Globus pallidus (tissue), 1 donor: ENCODE results near the gene TAF1D.

Source experiments
- DNase-seq: peaks from one replicate; pipeline ENCODE4 v3.0.0-alpha.2; 2015; ENCODE audit warnings: low spot score

Gene TAF1D

DNA sequence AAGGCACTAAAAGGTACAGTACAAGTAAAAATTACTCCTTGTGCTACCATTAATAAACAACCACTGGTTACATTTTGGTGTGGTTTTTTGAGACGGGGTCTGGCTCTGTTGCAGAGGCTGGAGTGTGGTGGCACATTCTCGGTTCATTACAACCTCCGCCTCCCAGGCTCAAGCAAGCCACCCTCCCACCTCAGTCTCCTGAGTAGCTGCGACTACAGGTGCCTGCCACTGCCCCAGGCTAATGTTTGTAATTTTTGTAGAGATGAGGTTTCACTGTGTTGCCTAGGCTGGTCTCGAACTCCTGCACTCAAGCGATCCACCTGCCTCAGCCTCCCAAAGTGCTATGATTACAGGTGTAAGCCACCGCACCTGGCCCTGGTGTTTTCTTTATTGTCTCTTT lies 20.8 kb downstream of the TAF1D start:
- DNase-seq = no peak

DNA sequence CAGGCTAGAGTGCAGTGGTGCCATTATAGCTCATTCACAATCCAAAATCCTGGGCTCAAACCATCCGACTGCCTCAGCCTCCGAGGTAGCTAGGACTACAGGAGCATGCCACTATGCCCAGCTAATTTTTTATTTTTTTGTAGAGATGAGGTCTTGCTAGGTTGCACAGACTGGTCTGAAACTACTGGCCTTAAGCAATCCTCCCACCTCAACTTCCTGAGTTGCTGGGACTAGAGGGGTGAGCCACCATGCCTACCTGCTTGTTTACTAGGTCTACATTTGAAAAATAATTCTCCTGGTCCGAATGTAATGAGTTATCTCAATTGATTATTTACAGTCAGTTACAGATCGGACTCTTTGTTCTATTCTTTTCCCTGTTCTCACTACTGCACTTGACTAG lies 22.0 kb downstream of the TAF1D start:
- DNase-seq = no peak

DNA sequence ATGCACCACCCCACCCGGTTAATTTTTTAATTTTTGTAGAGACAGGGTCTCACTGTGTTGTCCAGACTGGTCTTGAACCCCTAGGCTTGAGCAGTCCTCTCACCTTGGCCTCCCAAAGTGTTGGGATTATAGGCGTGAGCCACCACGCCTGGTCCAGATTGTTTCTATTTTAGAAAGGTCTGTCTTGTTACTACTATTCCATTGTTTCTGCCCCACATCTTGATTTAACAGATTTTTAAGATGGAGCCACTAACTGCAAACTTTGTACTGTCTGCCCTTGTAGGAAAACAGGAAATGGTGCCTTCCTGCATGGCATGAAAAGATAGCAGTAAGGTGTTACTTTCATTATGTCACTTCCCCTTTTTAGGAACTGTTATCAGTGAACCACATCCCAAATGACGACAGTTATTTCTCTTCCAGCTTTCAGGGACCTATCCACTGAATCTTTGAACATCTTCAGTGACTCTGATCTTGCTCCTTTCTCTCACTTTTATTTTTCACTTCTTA lies 23.2 kb downstream of the TAF1D start:
- no peak for DNase-seq

DNA sequence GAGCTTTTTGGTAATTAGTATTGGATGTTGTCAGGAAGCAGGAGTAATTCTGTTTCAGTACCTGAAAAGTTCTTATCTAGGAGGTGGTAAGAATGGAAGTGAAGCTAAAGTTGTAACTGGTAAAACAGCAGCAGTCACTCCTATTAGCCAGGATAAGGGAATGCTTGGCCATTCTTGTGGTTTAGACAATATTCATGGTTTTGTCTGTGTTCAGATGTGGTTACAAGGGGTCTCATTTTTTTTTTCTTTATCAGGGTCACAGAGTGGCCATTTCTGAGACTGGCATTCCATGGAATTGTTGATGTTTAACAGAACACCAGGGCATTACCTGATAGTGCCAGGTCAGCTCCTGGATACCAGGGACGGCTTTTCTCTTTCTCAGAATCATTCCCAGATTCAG lies 23.8 kb downstream of the TAF1D start:
- DNase-seq = no peak

DNA sequence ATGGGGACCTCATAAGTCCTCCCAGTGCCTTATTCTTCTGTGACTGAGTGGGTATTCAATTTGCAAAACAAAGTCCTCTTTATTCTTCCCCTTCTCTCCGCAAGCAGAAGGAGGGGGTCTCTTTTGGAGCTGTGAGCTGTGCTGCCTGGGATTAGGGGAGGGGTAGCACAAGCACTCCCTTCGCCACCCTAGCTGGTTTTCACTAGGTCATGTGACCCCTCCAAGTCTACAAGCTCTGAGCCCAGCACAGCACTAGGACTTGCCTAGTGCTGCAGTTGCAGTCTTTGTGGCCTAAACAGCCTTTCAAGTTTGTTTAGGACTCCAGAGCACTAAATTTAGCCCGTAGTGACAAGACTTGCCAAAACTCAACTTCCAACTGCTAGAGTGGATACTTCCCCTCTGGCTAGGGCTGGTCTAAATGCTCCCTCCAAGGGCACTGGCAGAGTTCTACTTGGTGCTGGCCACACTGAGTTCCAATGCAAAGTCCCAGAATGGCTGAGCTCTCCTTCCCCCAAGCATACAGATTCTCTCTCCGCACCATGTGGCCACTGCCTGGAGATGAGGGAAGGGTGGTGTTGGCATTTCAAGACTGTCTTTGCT lies 25.4 kb downstream of the TAF1D start:
- no peak for DNase-seq

DNA sequence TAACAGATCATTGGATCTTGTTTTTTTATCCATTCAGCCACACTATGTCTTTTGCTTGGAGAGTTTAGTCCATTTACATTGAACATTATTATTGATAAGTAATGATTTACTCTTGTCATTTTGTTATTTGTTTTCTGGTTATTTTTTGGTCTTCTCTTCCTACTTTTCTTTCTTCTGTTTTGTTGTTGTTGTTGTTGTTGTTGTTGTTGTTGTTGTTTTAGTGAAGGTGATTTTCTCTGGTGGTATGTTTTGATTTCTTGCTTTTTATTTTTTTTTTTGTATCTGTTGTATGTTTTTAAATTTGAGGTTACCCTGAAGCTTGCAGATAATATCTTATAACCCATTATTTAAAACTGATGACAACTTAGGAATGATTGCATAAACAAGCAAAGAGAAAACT lies 28.6 kb downstream of the TAF1D start:
- no peak for DNase-seq

DNA sequence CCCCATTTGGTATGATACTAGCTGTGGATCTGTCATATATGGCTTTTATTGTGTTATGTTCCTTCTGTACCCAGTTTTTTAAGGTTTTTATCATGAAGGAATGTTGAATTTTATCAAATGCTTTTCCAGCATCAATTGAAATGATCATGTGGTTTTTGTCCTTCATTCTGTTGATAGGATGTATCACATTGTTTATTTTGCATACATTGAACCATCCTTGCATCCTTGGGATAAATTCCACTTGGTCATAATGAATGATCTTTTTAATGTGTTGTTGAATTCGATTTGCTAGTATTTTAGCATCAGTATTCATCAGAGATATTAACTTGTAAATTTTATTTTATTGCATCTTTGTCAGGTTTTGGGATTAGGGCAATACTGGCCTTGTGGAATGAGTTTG lies 31.1 kb downstream of the TAF1D start:
- DNase-seq = no peak

DNA sequence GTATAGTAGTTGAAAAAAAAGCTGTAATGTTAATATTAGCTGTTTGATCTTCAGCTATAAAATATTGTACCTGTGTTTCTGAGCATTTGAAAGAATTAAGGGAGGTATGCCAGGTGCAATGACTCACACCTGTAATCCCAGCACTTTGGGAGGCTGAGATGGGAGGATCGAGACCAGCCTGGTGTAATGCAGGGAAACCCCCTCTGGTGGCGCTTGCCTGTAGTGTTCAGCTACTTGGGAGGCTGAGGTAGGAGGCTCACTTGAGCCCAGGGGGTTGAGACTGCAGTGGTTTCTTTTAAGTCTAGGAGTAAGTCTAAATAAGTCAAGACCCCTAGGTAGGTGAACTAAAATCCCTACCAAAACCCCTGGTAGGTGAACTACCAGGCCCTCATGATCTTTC lies 37.1 kb downstream of the TAF1D start:
- DNase-seq = no peak

DNA sequence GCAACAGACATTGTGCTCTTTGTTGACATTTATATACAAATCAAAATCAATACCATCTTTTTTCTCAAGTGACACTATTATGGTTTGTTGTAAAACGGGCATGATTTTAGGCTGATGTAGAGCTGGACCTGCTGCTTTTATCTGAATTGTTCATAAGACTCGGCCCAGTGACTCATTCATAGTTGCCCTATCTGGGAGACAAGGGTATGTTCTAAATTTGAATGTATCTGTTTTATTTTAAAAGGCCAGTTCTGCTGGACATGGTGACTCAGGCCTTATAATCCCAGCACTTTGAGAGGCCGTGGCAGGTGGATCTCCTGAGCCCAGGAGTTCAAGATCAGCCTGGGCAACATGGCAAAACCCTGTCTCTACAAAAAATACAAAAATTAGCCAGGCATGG lies 40.5 kb downstream of the TAF1D start:
- no peak for DNase-seq

DNA sequence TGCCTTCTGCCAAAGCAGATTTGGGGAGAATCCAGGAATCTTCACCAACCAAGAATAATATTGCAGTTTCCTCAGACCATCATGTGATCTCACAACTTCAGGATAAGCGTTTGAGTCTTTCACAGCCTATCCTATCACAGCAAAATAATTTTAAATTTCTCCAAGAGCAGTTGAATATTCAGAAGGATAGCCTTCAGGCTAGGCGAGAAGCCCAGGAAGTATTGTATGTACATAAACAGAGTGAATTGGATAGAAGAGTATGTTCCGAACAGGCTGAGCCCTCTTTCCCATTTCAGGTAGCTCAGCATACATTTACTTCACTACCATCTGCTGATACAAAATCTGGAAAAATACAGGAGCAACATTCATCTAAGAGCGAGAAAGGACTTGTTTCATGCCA lies 43.7 kb downstream of the TAF1D start:
- DNase-seq = no peak

DNA sequence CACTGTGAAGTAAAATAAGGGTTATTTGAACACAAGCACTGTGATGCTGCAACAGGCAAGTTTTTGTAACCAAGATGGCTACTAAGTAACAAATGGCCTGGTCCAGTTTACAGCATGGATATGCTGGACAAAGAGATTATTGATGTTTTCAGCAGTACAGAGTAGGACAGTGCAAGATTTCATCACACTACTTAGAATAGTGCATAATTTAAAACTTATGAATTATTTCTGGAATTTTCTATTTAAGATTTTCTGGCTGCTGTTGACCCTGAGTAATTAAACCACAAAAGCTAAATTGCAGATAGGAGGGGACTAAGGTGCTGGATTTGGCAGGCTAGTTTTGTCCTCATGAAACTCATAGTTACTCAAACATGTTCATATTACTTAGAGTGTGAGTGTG lies 46.7 kb downstream of the TAF1D start:
- no peak for DNase-seq

DNA sequence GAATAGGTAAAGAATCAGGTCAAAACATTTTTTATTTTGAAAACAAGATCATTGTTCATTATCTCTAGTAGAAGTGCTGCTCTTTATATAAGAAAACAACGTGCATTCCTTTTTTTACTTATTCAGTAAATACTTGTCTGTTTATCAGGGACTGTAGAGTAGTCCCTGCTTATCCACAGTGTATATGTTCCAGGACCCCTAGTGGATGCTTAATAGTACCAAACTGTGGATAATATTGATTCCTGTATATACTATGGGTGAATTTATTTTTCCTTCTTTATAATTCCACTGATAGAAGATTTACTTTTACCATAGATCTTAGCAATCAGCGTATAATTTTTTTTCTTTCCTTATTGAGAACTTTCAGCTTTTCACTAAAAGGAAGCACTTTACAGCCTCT lies 47.2 kb downstream of the TAF1D start:
- no peak for DNase-seq

DNA sequence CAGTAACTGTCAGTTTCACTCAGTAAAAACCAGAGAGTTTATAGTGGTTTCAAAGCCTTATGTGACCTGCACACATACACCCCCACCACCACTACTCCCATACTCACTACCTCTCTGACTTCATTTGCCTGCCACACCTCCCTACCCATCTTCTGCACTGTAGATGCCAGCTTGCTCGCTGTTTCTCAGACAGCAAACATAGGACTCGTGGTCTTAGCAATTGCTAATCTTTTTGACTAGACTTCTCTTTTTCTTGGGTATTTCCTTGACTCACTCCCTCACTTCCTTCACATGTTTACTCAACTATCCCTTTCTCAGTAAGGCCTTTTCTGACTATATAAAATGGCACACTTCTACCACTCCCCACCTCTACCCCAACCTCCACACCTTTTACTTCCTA lies 52.1 kb downstream of the TAF1D start:
- no peak for DNase-seq

DNA sequence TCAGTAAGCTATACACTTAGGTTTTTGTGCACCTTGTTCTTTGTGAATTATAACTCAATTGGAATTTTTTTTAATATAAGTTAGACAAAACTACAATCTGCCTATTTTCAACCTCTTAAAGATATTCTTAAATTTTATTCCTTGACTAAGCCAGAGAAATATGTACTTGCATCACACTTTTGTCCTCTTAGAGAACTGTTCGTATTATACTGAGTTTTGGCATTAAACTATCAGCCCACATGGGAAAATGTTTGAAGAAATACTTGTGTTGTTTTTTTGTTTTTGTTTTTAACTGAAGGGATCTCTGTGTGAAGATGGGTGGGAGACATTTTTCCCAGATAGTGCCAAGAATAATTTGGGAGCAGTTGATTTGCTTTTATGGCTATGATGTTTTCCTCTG lies 54.5 kb downstream of the TAF1D start:
- no peak for DNase-seq

DNA sequence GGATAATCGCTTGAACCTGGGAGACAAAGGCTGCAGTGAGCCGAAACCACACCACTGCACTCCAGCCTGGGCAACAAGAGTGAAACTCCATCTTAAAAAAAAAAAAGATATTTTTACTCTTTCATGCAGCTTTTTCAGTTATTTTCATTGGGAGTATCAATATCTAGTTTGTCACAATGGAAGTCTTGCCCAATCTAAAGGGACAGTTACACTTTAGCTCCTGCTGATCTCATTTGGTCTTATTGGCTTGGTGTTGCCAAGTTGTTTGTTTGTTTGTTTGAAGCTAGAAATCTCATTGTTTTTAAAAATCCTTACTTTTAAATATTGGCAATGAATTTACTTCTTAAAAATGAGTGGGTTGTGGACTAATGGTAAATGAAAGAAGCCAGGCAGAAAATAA lies 55.1 kb downstream of the TAF1D start:
- no peak for DNase-seq
